ENCODE measurements around the gene PTPRM. TPM values are rescaled to one million over a fixed set of nuclear protein-coding genes. Genes with fewer than 3 reads are reported as not detected.
"Not testable (repeated sequence)": the region's sequence is repeated elsewhere in the genome, so short reads cannot be mapped to it uniquely, and the experiment has no call there.

Gene PTPRM
- total RNA-seq, 1 donor from 2014 or later = 71.3 TPM

DNA sequence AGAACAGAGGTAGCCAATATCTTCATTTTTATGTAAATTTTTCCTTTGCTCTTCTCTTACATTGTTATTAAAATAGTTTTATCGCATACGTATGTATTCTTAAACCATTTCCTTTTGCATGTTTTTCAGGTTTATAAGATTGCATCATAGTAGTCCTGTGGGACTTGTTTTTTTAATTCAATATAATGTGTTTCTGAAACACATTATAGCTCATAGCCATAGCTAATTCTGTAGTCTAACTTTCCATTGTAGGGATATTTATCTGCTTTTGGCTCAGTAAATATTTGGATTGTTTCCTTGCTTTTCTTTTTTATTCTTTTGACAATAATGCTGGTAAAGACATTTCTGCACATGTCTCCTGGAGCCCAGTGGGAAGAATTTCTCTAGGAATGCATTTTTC lies 484.3 kb downstream of the PTPRM start:
- Mint-ChIP-seq H3K4me1 (peaks cover 18% of the 10 kb centered on the region), H3K27me3 (ENCODE audit: low read depth) (no peaks in the 10 kb centered on the region), H3K36me3 (no peaks in the 10 kb centered on the region), H3K9me3 (peaks cover 3% of the 10 kb centered on the region), H3K27ac (no peak overlapping the region), H3K4me3 (no peak overlapping the region)
- no peak for DNase-seq (ENCODE audit: low spot score in 2 of 2, unreplicated experiment in 2 of 2)
- TF ChIP-seq, protein P1, sequence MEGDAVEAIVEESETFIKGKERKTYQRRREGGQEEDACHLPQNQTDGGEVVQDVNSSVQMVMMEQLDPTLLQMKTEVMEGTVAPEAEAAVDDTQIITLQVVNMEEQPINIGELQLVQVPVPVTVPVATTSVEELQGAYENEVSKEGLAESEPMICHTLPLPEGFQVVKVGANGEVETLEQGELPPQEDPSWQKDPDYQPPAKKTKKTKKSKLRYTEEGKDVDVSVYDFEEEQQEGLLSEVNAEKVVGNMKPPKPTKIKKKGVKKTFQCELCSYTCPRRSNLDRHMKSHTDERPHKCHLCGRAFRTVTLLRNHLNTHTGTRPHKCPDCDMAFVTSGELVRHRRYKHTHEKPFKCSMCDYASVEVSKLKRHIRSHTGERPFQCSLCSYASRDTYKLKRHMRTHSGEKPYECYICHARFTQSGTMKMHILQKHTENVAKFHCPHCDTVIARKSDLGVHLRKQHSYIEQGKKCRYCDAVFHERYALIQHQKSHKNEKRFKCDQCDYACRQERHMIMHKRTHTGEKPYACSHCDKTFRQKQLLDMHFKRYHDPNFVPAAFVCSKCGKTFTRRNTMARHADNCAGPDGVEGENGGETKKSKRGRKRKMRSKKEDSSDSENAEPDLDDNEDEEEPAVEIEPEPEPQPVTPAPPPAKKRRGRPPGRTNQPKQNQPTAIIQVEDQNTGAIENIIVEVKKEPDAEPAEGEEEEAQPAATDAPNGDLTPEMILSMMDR (IDR thresholded peaks at IDR 0.05; ENCODE audit: unreplicated experiment) = no peak

DNA sequence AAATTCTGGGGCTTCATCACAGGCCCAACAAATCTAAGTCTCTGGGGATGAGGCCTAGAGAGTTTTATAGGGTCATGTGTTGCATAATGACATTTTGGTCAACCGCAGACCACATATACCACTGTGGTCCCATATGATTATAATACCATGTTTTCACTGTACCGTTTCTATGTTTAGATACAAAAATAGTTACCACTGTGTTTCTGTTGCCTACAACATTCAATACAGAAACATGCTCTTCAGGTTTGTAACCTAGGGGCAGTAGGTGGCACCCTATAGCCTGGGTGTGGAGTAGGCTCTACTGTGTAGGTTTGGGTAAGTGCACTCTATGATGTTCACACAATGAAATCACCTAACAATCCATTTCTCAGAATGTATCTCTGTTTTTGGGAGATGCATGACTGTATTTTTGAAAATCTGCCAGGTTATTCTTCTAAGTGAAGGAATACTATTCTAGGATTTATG lies 485.2 kb downstream of the PTPRM start:
- Mint-ChIP-seq H3K4me1 (peaks cover 18% of the 10 kb centered on the region), H3K9me3 (peaks cover 3% of the 10 kb centered on the region), H3K27ac (no peak overlapping the region), H3K27me3 (ENCODE audit: low read depth) (no peaks in the 10 kb centered on the region), H3K4me3 (no peak overlapping the region), H3K36me3 (no peaks in the 10 kb centered on the region)
- no peak for DNase-seq (ENCODE audit: low spot score in 2 of 2, unreplicated experiment in 2 of 2)
- TF ChIP-seq, protein P1 (IDR thresholded peaks at IDR 0.05; ENCODE audit: unreplicated experiment) = no peak

DNA sequence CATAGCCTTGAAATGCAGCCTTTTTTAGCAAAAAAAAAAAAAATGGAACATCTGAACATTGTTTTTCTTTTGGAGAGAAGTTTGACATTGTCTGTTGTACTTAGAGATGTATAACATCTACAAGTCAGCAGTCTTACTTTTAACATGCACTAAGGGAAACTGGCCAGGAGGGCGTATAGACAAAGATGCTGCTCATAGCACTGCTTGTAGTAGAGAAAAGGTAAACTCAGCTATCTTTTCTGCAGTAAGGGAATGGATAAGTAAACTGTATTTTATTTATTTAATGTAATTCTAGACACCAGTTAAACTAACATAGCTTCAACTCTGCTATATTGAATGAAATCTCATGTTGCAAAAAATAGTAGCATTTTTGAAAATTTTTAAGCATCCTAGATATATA lies 489.6 kb downstream of the PTPRM start:
- H3K27ac Mint-ChIP-seq = no peak overlapping the region
- H3K4me1 Mint-ChIP-seq = peaks cover 10% of the 10 kb centered on the region
- no peaks in the 10 kb centered on the region for H3K36me3 Mint-ChIP-seq
- no peak for DNase-seq (ENCODE audit: low spot score in 2 of 2, unreplicated experiment in 2 of 2)
- TF ChIP-seq, protein P1 (IDR thresholded peaks at IDR 0.05; ENCODE audit: unreplicated experiment) = no peak
- H3K27me3 Mint-ChIP-seq (ENCODE audit: low read depth) = no peaks in the 10 kb centered on the region
- peaks cover 3% of the 10 kb centered on the region for H3K9me3 Mint-ChIP-seq
- H3K4me3 Mint-ChIP-seq = no peak overlapping the region

DNA sequence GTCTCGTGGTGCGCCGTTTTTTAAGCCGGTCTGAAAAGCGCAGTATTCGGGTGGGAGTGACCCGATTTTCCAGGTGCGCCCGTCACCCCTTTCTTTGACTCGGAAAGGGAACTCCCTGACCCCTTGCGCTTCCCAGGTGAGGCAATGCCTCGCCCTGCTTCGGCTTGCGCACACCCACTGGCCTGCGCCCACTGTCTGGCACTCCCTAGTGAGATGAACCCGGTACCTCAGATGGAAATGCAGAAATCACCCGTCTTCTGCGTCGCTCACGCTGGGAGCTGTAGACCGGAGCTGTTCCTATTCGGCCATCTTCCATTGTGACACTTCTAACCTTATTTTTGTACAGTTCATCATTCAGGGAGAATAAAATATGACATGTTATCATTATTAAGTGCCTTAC lies 496.0 kb downstream of the PTPRM start:
- not testable (repeated sequence) for H3K9me3 Mint-ChIP-seq; H3K27me3 Mint-ChIP-seq (ENCODE audit: low read depth); H3K4me1 Mint-ChIP-seq; H3K36me3 Mint-ChIP-seq; DNase-seq (ENCODE audit: low spot score in 2 of 2, unreplicated experiment in 2 of 2)
- H3K4me3 Mint-ChIP-seq = peak overlapping the region; percentile 78
- H3K27ac Mint-ChIP-seq = peak overlapping the region; percentile 78

DNA sequence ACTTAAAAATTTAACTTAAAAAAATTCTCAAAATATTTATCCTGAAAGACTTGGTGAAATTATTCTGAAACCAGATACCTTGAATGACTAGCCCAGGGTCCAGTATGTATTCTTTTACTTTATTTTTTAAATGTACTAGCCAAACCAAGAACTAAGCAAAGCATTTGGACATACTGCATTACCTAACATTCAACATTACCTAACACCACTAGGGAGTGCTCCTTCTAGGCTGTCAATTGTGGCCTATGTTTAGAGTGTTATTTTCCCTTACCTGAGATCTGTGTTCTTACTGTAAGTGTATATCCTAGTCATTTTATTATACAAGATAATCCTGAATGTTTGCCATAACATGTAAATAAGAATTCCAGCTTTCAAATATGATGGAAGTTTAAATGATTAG lies 496.6 kb downstream of the PTPRM start:
- TF ChIP-seq, protein P1 (IDR thresholded peaks at IDR 0.05; ENCODE audit: unreplicated experiment) = no peak
- Mint-ChIP-seq H3K36me3 (no peaks in the 10 kb centered on the region), H3K4me3 (peak overlapping the region; percentile 78), H3K27ac (no peak overlapping the region), H3K27me3 (ENCODE audit: low read depth) (no peaks in the 10 kb centered on the region), H3K4me1 (peaks cover 8% of the 10 kb centered on the region), H3K9me3 (no peaks in the 10 kb centered on the region)
- no peak for DNase-seq (ENCODE audit: low spot score in 2 of 2, unreplicated experiment in 2 of 2)

DNA sequence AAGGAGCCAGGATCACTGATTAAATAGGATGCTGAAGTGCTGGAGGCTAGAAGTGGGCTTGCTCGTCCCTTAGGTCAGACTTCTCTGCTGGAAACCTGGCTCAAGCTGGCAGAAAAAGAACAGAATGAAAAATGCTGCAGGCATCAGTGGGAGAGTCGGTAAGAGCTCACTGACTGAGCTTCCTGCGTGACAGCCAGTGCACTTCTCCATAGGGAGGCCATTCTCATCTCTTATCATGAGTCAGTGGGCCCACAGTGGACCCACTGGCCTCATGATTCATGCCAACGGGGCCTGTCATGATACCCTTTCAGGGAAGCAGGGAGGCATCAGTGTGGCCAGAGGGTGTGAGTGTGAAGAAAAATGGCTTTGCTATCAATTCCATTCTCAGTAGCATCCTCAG lies 498.2 kb downstream of the PTPRM start:
- no peak overlapping the region for H3K27ac Mint-ChIP-seq
- peaks cover 8% of the 10 kb centered on the region for H3K4me1 Mint-ChIP-seq

More for the DNA sequence above, 498.2 kb downstream of the PTPRM start:
- TF ChIP-seq, protein P1 (IDR thresholded peaks at IDR 0.05; ENCODE audit: unreplicated experiment) = no peak
- Mint-ChIP-seq H3K36me3 (peaks cover 6% of the 10 kb centered on the region), H3K4me3 (no peak overlapping the region), H3K27me3 (ENCODE audit: low read depth) (no peaks in the 10 kb centered on the region), H3K9me3 (no peaks in the 10 kb centered on the region)
- no peak for DNase-seq (ENCODE audit: low spot score in 2 of 2, unreplicated experiment in 2 of 2)
